ENCODE data around the gene PPIL3. TPM values are rescaled to one million over a fixed set of nuclear protein-coding genes. Genes with fewer than 3 reads are reported as not detected.

PPIL3 gene
- 65.6 TPM for polyA plus RNA-seq (2013)

DNA sequence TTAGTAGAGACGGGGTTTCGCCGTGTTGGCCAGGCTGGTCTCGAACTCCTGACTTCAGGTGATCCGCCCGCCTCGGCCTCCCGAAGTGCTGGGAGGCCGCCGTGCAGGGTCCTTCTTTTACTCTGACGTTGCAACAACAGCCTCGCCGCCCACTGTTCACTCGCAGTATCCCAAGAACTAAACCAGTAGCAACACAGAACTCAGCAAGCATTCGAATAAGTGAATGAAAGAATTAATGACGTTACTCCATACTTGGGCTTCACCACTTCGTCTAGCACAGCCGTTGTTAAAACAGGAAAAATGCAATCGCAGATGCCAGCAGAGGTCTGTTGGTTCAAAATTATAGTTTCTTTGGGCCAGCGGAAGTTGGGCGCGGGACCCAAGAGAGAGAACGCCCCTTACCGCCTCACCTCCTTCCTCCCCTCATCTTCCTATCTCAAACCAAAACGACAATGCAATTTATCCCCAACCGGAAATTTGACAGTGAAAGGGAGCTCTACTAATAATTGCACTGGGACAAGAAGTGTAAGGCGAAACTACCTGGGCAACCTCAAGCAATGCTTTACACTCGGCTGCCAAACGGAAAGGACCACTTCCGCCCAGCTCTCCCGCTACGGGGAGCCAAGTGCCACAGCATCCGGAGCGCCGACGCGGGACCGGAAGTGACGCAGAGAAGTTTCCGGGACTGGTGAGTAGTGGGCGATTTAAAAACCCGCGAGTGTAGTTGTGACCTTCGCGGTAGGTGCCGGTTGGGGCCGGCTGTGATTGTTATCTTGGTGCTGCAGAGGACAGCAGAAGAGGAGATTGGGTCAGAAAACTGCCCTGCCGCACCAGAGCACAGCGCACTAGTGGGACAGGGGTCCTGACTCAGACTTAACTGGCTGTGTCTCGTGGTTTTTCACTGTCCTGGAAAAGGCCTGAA, at the start of gene PPIL3, which contains the start of gene NIF3L1:
PPIL3 (minus strand) TSS at position 374 of the 922 bp plus-strand sequence. CDS start 1,462 bp downstream, outside the sequence.
NIF3L1 (plus strand) TSS at position 668 of the 922 bp plus-strand sequence. CDS start 2,573 bp downstream, outside the sequence.
- ChIA-PET POLR2A (interaction anchor here (0.8 to 1.7 kb wide), 6 partner anchors 12 to 269 kb away, joined by 3 to 19 read pairs (median 4); partner anchors contain the start of gene CLK1), CTCF (interaction anchor here (0.6 to 1.8 kb wide), 9 partner anchors 12 to 377 kb away, joined by 3 to 9 read pairs (median 3); partner anchors contain the start of genes CLK1, HYCC2 and NDUFB3)
- 0% methylated on average over 32 of the region's 50 CpGs for WGBS (ENCODE audit: insufficient coverage)
- peak within 1 kb of the TSS; percentile 93 to 96 for H3K27ac ChIP-seq (ENCODE audit: insufficient read depth in 1 of 2, low read depth in 1 of 2, low read length in 2 of 2, poor library complexity in 1 of 2, severe bottlenecking in 2 of 2)
- H3K27me3 ChIP-seq (replicated peaks in 2 of 5; ENCODE audit: control insufficient read depth in 4 of 5, insufficient read depth in 5 of 5, low read length in 4 of 5): no peaks in the 10 kb centered on the region
- peaks cover 10 to 26% (median 20%) of the 10 kb centered on the region in 4 experiments for H3K4me1 ChIP-seq (ENCODE audit: control extremely low read depth in 1 of 4, control insufficient read depth in 4 of 4, insufficient read depth in 4 of 4, low read length in 3 of 4)
- peak within 1 kb of the TSS; percentile 75 to 99 (median 82) for H3K4me3 ChIP-seq (ENCODE audit: control insufficient read depth in 1 of 7, extremely low read depth in 1 of 7, insufficient read depth in 4 of 7, low read depth in 2 of 7, low read length in 6 of 7)
- peak; percentile 99 for DNase-seq
- H3K9me3 ChIP-seq (ENCODE audit: control extremely low read depth in 1 of 5, control insufficient read depth in 4 of 5, insufficient read depth in 2 of 5, low read depth in 1 of 5, low read length in 4 of 5): no peaks in the 10 kb centered on the region
- peaks cover 10 to 22% (median 15%) of the 10 kb centered on the region in 4 experiments for H3K36me3 ChIP-seq (ENCODE audit: control insufficient read depth in 4 of 4, insufficient read depth in 4 of 4, low read length in 3 of 4)

DNA sequence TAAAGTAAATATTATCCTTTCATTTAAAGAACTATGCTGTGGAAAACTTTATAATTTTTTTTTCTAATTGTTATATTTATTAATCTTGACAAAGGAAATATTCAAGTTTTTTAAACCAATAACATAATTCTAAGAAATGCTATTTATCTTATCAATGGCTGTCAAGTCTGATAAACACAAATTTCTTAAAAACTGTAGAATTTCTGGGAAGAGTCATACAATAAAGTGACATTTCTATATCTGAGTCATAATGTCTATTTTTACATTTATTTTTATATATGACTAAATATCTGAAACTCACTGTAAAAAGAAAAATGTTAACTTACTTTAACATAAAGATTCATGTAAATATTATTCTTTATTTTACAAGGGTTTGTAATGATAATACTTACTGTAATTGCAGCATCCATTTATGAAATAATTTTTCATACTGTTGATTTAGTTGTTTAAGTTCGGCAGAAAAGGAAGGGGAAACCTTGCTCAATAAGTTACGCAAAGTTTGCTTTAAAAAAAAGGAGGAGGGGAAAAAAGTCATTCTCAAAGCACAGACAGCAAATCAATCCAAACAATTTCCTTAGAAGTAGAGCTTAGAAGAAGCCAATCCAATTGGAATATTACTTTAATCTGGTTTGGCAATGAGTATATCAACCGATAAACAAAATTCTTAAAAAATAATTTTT, 42.2 kb upstream of the PPIL3 start:
- DNase-seq: no peak
- no peak overlapping the region for H3K4me3 ChIP-seq (ENCODE audit: control insufficient read depth in 1 of 7, extremely low read depth in 1 of 7, insufficient read depth in 4 of 7, low read depth in 2 of 7, low read length in 6 of 7)
- no CpG with 5 or more reads among the region's 3 CpGs for WGBS (ENCODE audit: insufficient coverage)
- ChIA-PET POLR2A (no interaction called here), CTCF (no interaction called here)
- peaks cover 19 to 74% (median 39%) of the 10 kb centered on the region in 4 experiments for H3K36me3 ChIP-seq (ENCODE audit: control insufficient read depth in 4 of 4, insufficient read depth in 4 of 4, low read length in 3 of 4)
- no peaks in the 10 kb centered on the region for H3K27me3 ChIP-seq (replicated peaks in 2 of 5; ENCODE audit: control insufficient read depth in 4 of 5, insufficient read depth in 5 of 5, low read length in 4 of 5)
- H3K4me1 ChIP-seq (ENCODE audit: control extremely low read depth in 1 of 4, control insufficient read depth in 4 of 4, insufficient read depth in 4 of 4, low read length in 3 of 4): peaks cover 0 to 4% (median 0%) of the 10 kb centered on the region in 4 experiments
- no peak overlapping the region for H3K27ac ChIP-seq (ENCODE audit: insufficient read depth in 1 of 2, low read depth in 1 of 2, low read length in 2 of 2, poor library complexity in 1 of 2, severe bottlenecking in 2 of 2)
- no peaks in the 10 kb centered on the region for H3K9me3 ChIP-seq (ENCODE audit: control extremely low read depth in 1 of 5, control insufficient read depth in 4 of 5, insufficient read depth in 2 of 5, low read depth in 1 of 5, low read length in 4 of 5)

DNA sequence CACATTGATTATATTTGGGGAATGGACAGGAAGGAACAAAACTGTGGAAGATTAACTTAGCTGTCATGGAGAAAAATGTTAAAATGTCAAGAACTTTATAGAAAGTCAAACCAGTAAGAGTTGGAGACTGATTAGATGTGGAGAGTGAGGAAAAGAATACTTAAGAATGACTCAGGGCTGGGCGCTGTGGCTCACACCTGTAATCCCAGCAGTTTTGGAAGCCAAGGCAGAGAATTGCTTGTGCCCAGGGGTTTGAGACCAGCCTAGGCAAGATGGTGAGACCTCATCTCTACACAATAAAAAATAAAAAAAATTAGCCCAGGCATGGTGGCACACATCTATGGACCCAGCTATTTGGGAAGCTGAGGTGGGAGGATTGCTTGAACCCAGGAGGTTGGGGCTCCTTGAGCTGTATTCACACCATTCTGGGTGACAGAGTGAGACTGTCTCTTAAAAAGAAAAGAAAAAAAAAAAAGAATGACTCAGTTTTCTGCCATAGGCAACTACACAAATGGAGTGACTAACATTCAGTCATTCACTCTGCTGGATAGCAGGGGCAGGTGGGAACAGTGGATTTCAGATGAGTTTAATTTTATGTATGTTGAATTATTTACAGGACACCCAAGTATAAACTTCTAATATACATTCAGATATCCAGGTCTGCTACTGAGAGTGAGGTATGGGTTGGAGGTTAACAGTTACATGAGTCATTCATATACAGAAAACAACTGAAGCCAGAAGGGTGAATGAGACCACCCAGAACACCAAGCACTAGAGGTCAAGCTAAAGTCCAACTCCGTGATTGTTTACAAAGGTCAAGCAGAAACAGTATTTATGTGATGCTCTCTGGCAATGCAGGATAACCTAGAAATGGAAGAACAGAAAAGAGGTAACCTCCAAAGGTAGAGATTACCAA, 40.7 kb upstream of the PPIL3 start:
- no peak for DNase-seq
- H3K9me3 ChIP-seq (ENCODE audit: control extremely low read depth in 1 of 5, control insufficient read depth in 4 of 5, insufficient read depth in 2 of 5, low read depth in 1 of 5, low read length in 4 of 5): no peaks in the 10 kb centered on the region
- H3K4me1 ChIP-seq (ENCODE audit: control extremely low read depth in 1 of 4, control insufficient read depth in 4 of 4, insufficient read depth in 4 of 4, low read length in 3 of 4): peaks cover 0 to 4% (median 0%) of the 10 kb centered on the region in 4 experiments
- ChIA-PET CTCF (interaction anchor here (1.0 to 2.2 kb wide), 2 partner anchors 15 to 24 kb away, joined by 3 to 4 read pairs; no protein-coding TSS in a partner anchor), POLR2A (no interaction called here)
- H3K27ac ChIP-seq (ENCODE audit: insufficient read depth in 1 of 2, low read depth in 1 of 2, low read length in 2 of 2, poor library complexity in 1 of 2, severe bottlenecking in 2 of 2): peak overlapping the region in 1 of 2 experiments; percentile 5
- no peak overlapping the region for H3K4me3 ChIP-seq (ENCODE audit: control insufficient read depth in 1 of 7, extremely low read depth in 1 of 7, insufficient read depth in 4 of 7, low read depth in 2 of 7, low read length in 6 of 7)
- no peaks in the 10 kb centered on the region for H3K27me3 ChIP-seq (replicated peaks in 2 of 5; ENCODE audit: control insufficient read depth in 4 of 5, insufficient read depth in 5 of 5, low read length in 4 of 5)
- peaks cover 16 to 67% (median 33%) of the 10 kb centered on the region in 4 experiments for H3K36me3 ChIP-seq (ENCODE audit: control insufficient read depth in 4 of 4, insufficient read depth in 4 of 4, low read length in 3 of 4)
- 100% methylated on average over 2 of the region's 2 CpGs for WGBS (ENCODE audit: insufficient coverage)

DNA sequence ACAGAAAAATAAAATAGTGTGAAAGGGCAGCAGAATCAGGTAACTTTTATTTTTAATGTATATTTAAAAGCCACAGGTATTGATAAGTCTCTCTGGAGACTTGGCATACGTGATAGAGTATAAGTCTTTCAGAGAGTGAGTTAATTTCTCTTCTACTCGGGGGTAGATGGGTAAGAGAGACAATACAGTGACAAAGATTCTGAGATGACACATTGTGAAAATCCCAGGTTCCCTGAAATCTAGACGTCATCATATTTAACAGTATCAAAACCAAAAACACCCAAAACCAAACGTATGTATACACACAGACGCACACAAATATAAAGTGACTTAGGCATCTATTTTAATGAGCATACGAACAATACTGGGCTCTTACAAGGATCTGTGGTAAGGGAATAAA, 33.6 kb upstream of the PPIL3 start:
- H3K9me3 ChIP-seq (ENCODE audit: control extremely low read depth in 1 of 5, control insufficient read depth in 4 of 5, insufficient read depth in 2 of 5, low read depth in 1 of 5, low read length in 4 of 5): no peaks in the 10 kb centered on the region
- no peak overlapping the region for H3K4me3 ChIP-seq (ENCODE audit: control insufficient read depth in 1 of 7, extremely low read depth in 1 of 7, insufficient read depth in 4 of 7, low read depth in 2 of 7, low read length in 6 of 7)
- 100% methylated on average over 2 of the region's 6 CpGs for WGBS (ENCODE audit: insufficient coverage)
- H3K36me3 ChIP-seq (ENCODE audit: control insufficient read depth in 4 of 4, insufficient read depth in 4 of 4, low read length in 3 of 4): peaks cover 24 to 77% (median 36%) of the 10 kb centered on the region in 4 experiments
- ChIA-PET POLR2A (no interaction called here), CTCF (interaction anchor here (1.1 kb wide), 1 partner anchor 12 kb away, joined by 5 read pairs; no protein-coding TSS in a partner anchor)
- H3K27me3 ChIP-seq (replicated peaks in 2 of 5; ENCODE audit: control insufficient read depth in 4 of 5, insufficient read depth in 5 of 5, low read length in 4 of 5): no peaks in the 10 kb centered on the region
- H3K4me1 ChIP-seq (ENCODE audit: control extremely low read depth in 1 of 4, control insufficient read depth in 4 of 4, insufficient read depth in 4 of 4, low read length in 3 of 4): no peaks in the 10 kb centered on the region
- DNase-seq: no peak
- H3K27ac ChIP-seq (ENCODE audit: insufficient read depth in 1 of 2, low read depth in 1 of 2, low read length in 2 of 2, poor library complexity in 1 of 2, severe bottlenecking in 2 of 2): no peak overlapping the region

DNA sequence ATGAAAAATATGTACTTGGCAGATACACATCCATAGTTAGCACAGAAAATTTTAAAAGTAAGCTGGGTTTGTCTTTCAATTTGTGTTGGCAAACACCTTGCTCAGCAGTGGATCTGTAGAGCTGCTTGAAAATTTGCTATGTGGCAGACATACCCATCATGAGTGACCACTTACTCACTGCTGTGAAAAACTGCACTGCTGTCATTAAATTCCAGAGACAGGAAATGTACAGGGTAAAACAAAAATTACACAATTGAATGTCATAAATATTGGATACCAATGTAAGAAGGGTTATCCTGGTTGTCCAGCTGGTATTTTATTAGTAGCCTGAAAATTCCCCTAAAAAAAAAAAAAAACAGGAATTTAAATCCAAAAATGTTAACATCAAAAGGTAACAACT, 24.8 kb upstream of the PPIL3 start:
- no peak overlapping the region for H3K27ac ChIP-seq (ENCODE audit: insufficient read depth in 1 of 2, low read depth in 1 of 2, low read length in 2 of 2, poor library complexity in 1 of 2, severe bottlenecking in 2 of 2)
- H3K36me3 ChIP-seq (ENCODE audit: control insufficient read depth in 4 of 4, insufficient read depth in 4 of 4, low read length in 3 of 4): peaks cover 12 to 69% (median 55%) of the 10 kb centered on the region in 4 experiments
- no peaks in the 10 kb centered on the region for H3K9me3 ChIP-seq (ENCODE audit: control extremely low read depth in 1 of 5, control insufficient read depth in 4 of 5, insufficient read depth in 2 of 5, low read depth in 1 of 5, low read length in 4 of 5)
- CTCF ChIA-PET: interaction anchor here (1.2 to 2.2 kb wide), 4 partner anchors 8 to 245 kb away, joined by 3 to 8 read pairs (median 4); no protein-coding TSS in a partner anchor
- no peaks in the 10 kb centered on the region for H3K4me1 ChIP-seq (ENCODE audit: control extremely low read depth in 1 of 4, control insufficient read depth in 4 of 4, insufficient read depth in 4 of 4, low read length in 3 of 4)
- DNase-seq: no peak
- no peak overlapping the region for H3K4me3 ChIP-seq (ENCODE audit: control insufficient read depth in 1 of 7, extremely low read depth in 1 of 7, insufficient read depth in 4 of 7, low read depth in 2 of 7, low read length in 6 of 7)
- H3K27me3 ChIP-seq (replicated peaks in 2 of 5; ENCODE audit: control insufficient read depth in 4 of 5, insufficient read depth in 5 of 5, low read length in 4 of 5): no peaks in the 10 kb centered on the region
- POLR2A ChIA-PET: no interaction called here

DNA sequence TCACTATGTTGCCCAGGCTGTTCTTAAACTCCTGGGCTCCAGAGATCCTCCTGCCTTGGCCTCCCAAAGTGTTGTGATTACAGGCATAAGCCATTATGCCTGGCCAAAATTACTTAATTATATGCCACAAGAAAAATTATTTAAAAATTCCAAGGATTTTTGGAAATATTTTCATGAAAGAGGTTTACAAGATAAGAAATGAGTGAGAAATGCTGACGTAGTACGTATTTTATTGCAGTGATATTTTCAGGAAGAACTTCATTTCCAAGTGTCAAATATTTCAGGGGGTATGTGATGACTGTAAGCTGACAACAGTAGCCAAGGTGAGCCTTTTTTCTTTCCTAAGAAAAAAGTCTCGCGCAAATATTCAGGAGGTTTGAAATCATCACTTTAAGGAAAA, 21.1 kb upstream of the PPIL3 start:
- H3K27ac ChIP-seq (ENCODE audit: insufficient read depth in 1 of 2, low read depth in 1 of 2, low read length in 2 of 2, poor library complexity in 1 of 2, severe bottlenecking in 2 of 2): no peak overlapping the region
- H3K9me3 ChIP-seq (ENCODE audit: control extremely low read depth in 1 of 5, control insufficient read depth in 4 of 5, insufficient read depth in 2 of 5, low read depth in 1 of 5, low read length in 4 of 5): no peaks in the 10 kb centered on the region
- WGBS (ENCODE audit: insufficient coverage): 100% methylated on average over 3 of the region's 4 CpGs
- H3K4me3 ChIP-seq (ENCODE audit: control insufficient read depth in 1 of 7, extremely low read depth in 1 of 7, insufficient read depth in 4 of 7, low read depth in 2 of 7, low read length in 6 of 7): no peak overlapping the region
- no peak for DNase-seq
- POLR2A ChIA-PET: no interaction called here
- H3K36me3 ChIP-seq (ENCODE audit: control insufficient read depth in 4 of 4, insufficient read depth in 4 of 4, low read length in 3 of 4): peaks cover 9 to 60% (median 43%) of the 10 kb centered on the region in 4 experiments
- H3K27me3 ChIP-seq (replicated peaks in 2 of 5; ENCODE audit: control insufficient read depth in 4 of 5, insufficient read depth in 5 of 5, low read length in 4 of 5): no peaks in the 10 kb centered on the region
- H3K4me1 ChIP-seq (ENCODE audit: control extremely low read depth in 1 of 4, control insufficient read depth in 4 of 4, insufficient read depth in 4 of 4, low read length in 3 of 4): peaks cover 0 to 2% (median 0%) of the 10 kb centered on the region in 4 experiments
- CTCF ChIA-PET: interaction anchor here (0.7 kb wide), 1 partner anchor 43 kb away, joined by 3 read pairs; no protein-coding TSS in a partner anchor
